Measurements from ENCODE around the gene ALS2. TPM values are rescaled to one million over a fixed set of nuclear protein-coding genes. Genes with fewer than 3 reads are reported as not detected.

ALS2 gene
- total RNA-seq, 2 donors from 2014 or later, result 9.9 to 12.2 TPM

GRCh38 chr2:201746551-201746950, 34.2 kb downstream of the ALS2 start:
- no peaks in the 10 kb centered on the region for H3K27me3 ChIP-seq
- H3K27ac ChIP-seq, result no peak overlapping the region
- H3K9me3 ChIP-seq, result no peaks in the 10 kb centered on the region
- H3K4me3 ChIP-seq, result no peak overlapping the region
- DNase-seq (no peak), ATAC-seq (no peak)
- WGBS, 2 donors, result 58 to 64% methylated on average over 6 of the region's 6 CpGs
- TF ChIP-seq CTCF (IDR thresholded peaks at IDR 0.05) (no peak), POLR2A (IDR thresholded peaks at IDR 0.05) (no peak)
- H3K4me1 ChIP-seq, result no peaks in the 10 kb centered on the region
- peaks cover 0 to 6% of the 10 kb centered on the region in 2 donors for H3K36me3 ChIP-seq (replicated peaks in 1 of 2; ENCODE audit: insufficient read depth in 1 of 2, low read depth in 2 of 2)
- intact Hi-C loops (cut with DNase I), result no loop called here

GRCh38 chr2:201735486-201735885, 45.2 kb downstream of the ALS2 start:
- H3K4me3 ChIP-seq, result no peak overlapping the region
- intact Hi-C loops (cut with DNase I), result no loop called here
- H3K4me1 ChIP-seq, result no peaks in the 10 kb centered on the region
- no peak overlapping the region for H3K27ac ChIP-seq
- H3K27me3 ChIP-seq, result no peaks in the 10 kb centered on the region
- no peak for TF ChIP-seq CTCF (IDR thresholded peaks at IDR 0.05)
- no peak for TF ChIP-seq POLR2A (IDR thresholded peaks at IDR 0.05)
- no peak for ATAC-seq
- peaks cover 4 to 10% of the 10 kb centered on the region in 2 donors for H3K36me3 ChIP-seq (replicated peaks in 1 of 2; ENCODE audit: insufficient read depth in 1 of 2, low read depth in 2 of 2)
- DNase-seq, result no peak
- WGBS, 2 donors, result 40 to 46% methylated on average over 2 of the region's 2 CpGs
- H3K9me3 ChIP-seq, result no peaks in the 10 kb centered on the region

GRCh38 chr2:201734111-201734510, 46.6 kb downstream of the ALS2 start:
- no peak overlapping the region for H3K4me3 ChIP-seq
- ATAC-seq, result no peak
- H3K27ac ChIP-seq, result no peak overlapping the region
- WGBS, 2 donors, result 66 to 89% methylated on average over 4 of the region's 4 CpGs
- H3K36me3 ChIP-seq (replicated peaks in 1 of 2; ENCODE audit: insufficient read depth in 1 of 2, low read depth in 2 of 2), result peaks cover 4 to 10% of the 10 kb centered on the region in 2 donors
- H3K9me3 ChIP-seq, result no peaks in the 10 kb centered on the region
- intact Hi-C loops (cut with DNase I), result no loop called here
- TF ChIP-seq CTCF (IDR thresholded peaks at IDR 0.05), result no peak
- TF ChIP-seq POLR2A (IDR thresholded peaks at IDR 0.05), result no peak
- no peaks in the 10 kb centered on the region for H3K27me3 ChIP-seq
- H3K4me1 ChIP-seq, result no peaks in the 10 kb centered on the region
- DNase-seq, result no peak

GRCh38 chr2:201733544-201733943, 47.2 kb downstream of the ALS2 start:
- Histone ChIP-seq H3K4me1 (no peaks in the 10 kb centered on the region), H3K27ac (no peak overlapping the region), H3K9me3 (no peaks in the 10 kb centered on the region), H3K4me3 (no peak overlapping the region), H3K36me3 (replicated peaks in 1 of 2; ENCODE audit: insufficient read depth in 1 of 2, low read depth in 2 of 2) (peaks cover 4 to 10% of the 10 kb centered on the region in 2 donors), H3K27me3 (no peaks in the 10 kb centered on the region)
- DNase-seq (no peak), ATAC-seq (no peak)
- 89 to 90% methylated on average over 1 of the region's 1 CpG for WGBS, 2 donors
- TF ChIP-seq CTCF (IDR thresholded peaks at IDR 0.05), result no peak
- no peak for TF ChIP-seq POLR2A (IDR thresholded peaks at IDR 0.05)
- intact Hi-C loops (cut with DNase I), result no loop called here

- TF ChIP-seq POLR2A (IDR thresholded peaks at IDR 0.05), result no peak
- no peak for TF ChIP-seq CTCF (IDR thresholded peaks at IDR 0.05)
- Histone ChIP-seq H3K27me3 (no peaks in the 10 kb centered on the region), H3K9me3 (no peaks in the 10 kb centered on the region), H3K36me3 (replicated peaks in 1 of 2; ENCODE audit: insufficient read depth in 1 of 2, low read depth in 2 of 2) (peaks cover 0 to 17% of the 10 kb centered on the region in 2 donors), H3K4me1 (no peaks in the 10 kb centered on the region), H3K27ac (no peak overlapping the region), H3K4me3 (no peak overlapping the region)
- intact Hi-C loops (cut with DNase I), result no loop called here
- DNase-seq (no peak), ATAC-seq (no peak)
- WGBS, 2 donors, result 90 to 91% methylated on average over 5 of the region's 5 CpGs
Observed at GRCh38 chr2:201730651-201731285, 50.0 kb downstream of the ALS2 start.

Measured in body of pancreas (tissue), 4 donors.